Measurements from ENCODE around the gene ADAM29. TPM values are rescaled to one million over a fixed set of nuclear protein-coding genes. Genes with fewer than 3 reads are reported as not detected.
"Not testable (repeated sequence)": the region's sequence is repeated elsewhere in the genome, so short reads cannot be mapped to it uniquely, and the experiment has no call there.

ADAM29 gene
- total RNA-seq: not detected
- not detected for polyA plus RNA-seq (ENCODE audit: insufficient read depth, low read depth, low replicate concordance)
- long read RNA-seq, donor 1: 0 reads
- long read RNA-seq, donor 2: 0 reads
- long read RNA-seq, donor 3: 0 reads
- long read RNA-seq, donor 4: 0 reads
- long read RNA-seq, donor 5: 0 reads
- long read RNA-seq, donor 6: 0 reads
- long read RNA-seq, donor 7: 0 reads
- long read RNA-seq, donor 8: 0 reads
- long read RNA-seq, donor 9: 0 reads
- long read RNA-seq, donor 10: 0 reads

GRCh38 chr4:174918058-174918457 lies at the start of gene ADAM29:
ADAM29 (plus strand) TSS chr4:174918358; CDS start chr4:174975526, 57,168 bp downstream.
- DNase-seq: no peak
- TF ChIP-seq CTCF (IDR thresholded peaks at IDR 0.05; ENCODE audit: borderline replicate concordance, extremely low read depth, insufficient read depth): no peak
- H3K4me1 ChIP-seq (ENCODE audit: control insufficient read depth in 2 of 3, insufficient read depth in 2 of 3, low read depth in 1 of 3, low read length in 3 of 3): no peaks in the 10 kb centered on the region
- H3K4me3 ChIP-seq (ENCODE audit: low read length in 3 of 3): no peak within 1 kb of the TSS
- FAIRE-seq: no peak
- intact Hi-C loops (cut with DNase I): no loop called here
- no peaks in the 10 kb centered on the region for H3K9me3 ChIP-seq (ENCODE audit: control insufficient read depth in 2 of 3, insufficient read depth in 1 of 3, low read length in 3 of 3)
- no peaks in the 10 kb centered on the region for H3K36me3 ChIP-seq (ENCODE audit: control insufficient read depth in 2 of 3, insufficient read depth in 3 of 3, low read length in 3 of 3)
- H3K9ac ChIP-seq (ENCODE audit: low read length in 3 of 3): no peak within 1 kb of the TSS
- H3K27me3 ChIP-seq (ENCODE audit: control insufficient read depth, insufficient read depth, low read length): no peaks in the 10 kb centered on the region
- no peak within 1 kb of the TSS for H3K27ac ChIP-seq (ENCODE audit: low read depth in 2 of 2, low read length in 2 of 2)

GRCh38 chr4:174869339-174869738 lies 48.8 kb upstream of the ADAM29 start:
- Histone ChIP-seq H3K9me3 (ENCODE audit: control insufficient read depth in 2 of 3, insufficient read depth in 1 of 3, low read length in 3 of 3) (no peaks in the 10 kb centered on the region), H3K27ac (ENCODE audit: low read depth in 2 of 2, low read length in 2 of 2) (no peak overlapping the region), H3K36me3 (ENCODE audit: control insufficient read depth in 2 of 3, insufficient read depth in 3 of 3, low read length in 3 of 3) (no peaks in the 10 kb centered on the region), H3K4me3 (ENCODE audit: low read length in 3 of 3) (no peak overlapping the region), H3K27me3 (ENCODE audit: control insufficient read depth, insufficient read depth, low read length) (no peaks in the 10 kb centered on the region), H3K9ac (ENCODE audit: low read length in 3 of 3) (no peak overlapping the region), H3K4me1 (ENCODE audit: control insufficient read depth in 2 of 3, insufficient read depth in 2 of 3, low read depth in 1 of 3, low read length in 3 of 3) (no peaks in the 10 kb centered on the region)
- DNase-seq (peak in 1 of 5 donors; percentile 13), FAIRE-seq (no peak)
- intact Hi-C loops (cut with DNase I): no loop called here
- no peak for TF ChIP-seq CTCF (IDR thresholded peaks at IDR 0.05; ENCODE audit: borderline replicate concordance, extremely low read depth, insufficient read depth)

GRCh38 chr4:174870311-174870710 lies 47.8 kb upstream of the ADAM29 start:
- intact Hi-C loops (cut with DNase I): no loop called here
- no peak overlapping the region for H3K27ac ChIP-seq (ENCODE audit: low read depth in 2 of 2, low read length in 2 of 2)
- no peak for DNase-seq
- no peak overlapping the region for H3K9ac ChIP-seq (ENCODE audit: low read length in 3 of 3)
- TF ChIP-seq CTCF (IDR thresholded peaks at IDR 0.05; ENCODE audit: borderline replicate concordance, extremely low read depth, insufficient read depth): no peak
- H3K9me3 ChIP-seq (ENCODE audit: control insufficient read depth in 2 of 3, insufficient read depth in 1 of 3, low read length in 3 of 3): no peaks in the 10 kb centered on the region
- no peaks in the 10 kb centered on the region for H3K36me3 ChIP-seq (ENCODE audit: control insufficient read depth in 2 of 3, insufficient read depth in 3 of 3, low read length in 3 of 3)
- no peak overlapping the region for H3K4me3 ChIP-seq (ENCODE audit: low read length in 3 of 3)
- FAIRE-seq: no peak
- no peaks in the 10 kb centered on the region for H3K27me3 ChIP-seq (ENCODE audit: control insufficient read depth, insufficient read depth, low read length)
- no peaks in the 10 kb centered on the region for H3K4me1 ChIP-seq (ENCODE audit: control insufficient read depth in 2 of 3, insufficient read depth in 2 of 3, low read depth in 1 of 3, low read length in 3 of 3)

GRCh38 chr4:174871407-174871806 lies 46.8 kb upstream of the ADAM29 start:
- no peaks in the 10 kb centered on the region for H3K9me3 ChIP-seq (ENCODE audit: control insufficient read depth in 2 of 3, insufficient read depth in 1 of 3, low read length in 3 of 3)
- no peak for TF ChIP-seq CTCF (IDR thresholded peaks at IDR 0.05; ENCODE audit: borderline replicate concordance, extremely low read depth, insufficient read depth)
- no peaks in the 10 kb centered on the region for H3K27me3 ChIP-seq (ENCODE audit: control insufficient read depth, insufficient read depth, low read length)
- intact Hi-C loops (cut with DNase I): no loop called here
- no peak overlapping the region for H3K27ac ChIP-seq (ENCODE audit: low read depth in 2 of 2, low read length in 2 of 2)
- no peak overlapping the region for H3K4me3 ChIP-seq (ENCODE audit: low read length in 3 of 3)
- H3K9ac ChIP-seq (ENCODE audit: low read length in 3 of 3): no peak overlapping the region
- no peaks in the 10 kb centered on the region for H3K4me1 ChIP-seq (ENCODE audit: control insufficient read depth in 2 of 3, insufficient read depth in 2 of 3, low read depth in 1 of 3, low read length in 3 of 3)
- DNase-seq: no peak
- FAIRE-seq: no peak
- H3K36me3 ChIP-seq (ENCODE audit: control insufficient read depth in 2 of 3, insufficient read depth in 3 of 3, low read length in 3 of 3): no peaks in the 10 kb centered on the region

GRCh38 chr4:174873146-174873545 lies 45.0 kb upstream of the ADAM29 start:
- H3K27ac ChIP-seq (ENCODE audit: low read depth in 2 of 2, low read length in 2 of 2); H3K4me1 ChIP-seq (ENCODE audit: control insufficient read depth in 2 of 3, insufficient read depth in 2 of 3, low read depth in 1 of 3, low read length in 3 of 3); H3K9me3 ChIP-seq (ENCODE audit: control insufficient read depth in 2 of 3, insufficient read depth in 1 of 3, low read length in 3 of 3); H3K9ac ChIP-seq (ENCODE audit: low read length in 3 of 3); H3K36me3 ChIP-seq (ENCODE audit: control insufficient read depth in 2 of 3, insufficient read depth in 3 of 3, low read length in 3 of 3); intact Hi-C loops (cut with DNase I); FAIRE-seq; H3K4me3 ChIP-seq (ENCODE audit: low read length in 3 of 3); H3K27me3 ChIP-seq (ENCODE audit: control insufficient read depth, insufficient read depth, low read length): not testable (repeated sequence)
- DNase-seq: peak in 1 of 5 donors; percentile 1

Measured in kidney (tissue), 22 donors.